SHP77 (cell line): ENCODE measurements around the gene PTPRN2.

ENCODE experiments used
- DNase-seq, 2 experiments: peaks; one replicate each; lab custom pipeline; 2025; lab: John Stamatoyannopoulos, UW

PTPRN2 gene

DNA sequence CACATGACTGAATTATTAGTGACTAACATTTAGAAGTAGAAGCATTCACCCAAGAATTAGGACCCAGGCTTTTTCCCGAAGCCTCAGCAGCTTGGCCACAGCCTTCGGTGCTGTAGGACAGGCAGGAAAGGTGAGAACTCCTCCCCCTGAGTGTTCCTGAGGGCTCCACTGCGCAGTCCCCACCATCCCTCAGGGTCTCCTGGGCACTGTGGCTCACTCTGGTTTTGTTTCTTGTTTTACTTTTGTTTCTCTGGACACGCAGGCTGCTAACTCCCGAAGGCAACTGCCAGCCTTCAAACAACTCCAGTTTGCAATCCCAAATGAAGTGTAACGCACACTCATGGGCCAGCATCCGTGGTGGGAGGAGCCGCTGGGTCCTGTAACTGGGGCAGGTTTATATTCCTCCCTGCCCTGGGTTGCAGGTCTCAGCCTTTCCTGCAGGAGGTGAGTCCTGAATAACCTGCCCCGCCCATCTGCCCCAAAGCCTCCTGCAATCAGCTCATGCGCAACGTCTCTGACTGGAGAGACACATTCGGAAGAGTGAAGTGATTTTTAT, 492.9 kb downstream of the PTPRN2 start:
- no peak for DNase-seq

DNA sequence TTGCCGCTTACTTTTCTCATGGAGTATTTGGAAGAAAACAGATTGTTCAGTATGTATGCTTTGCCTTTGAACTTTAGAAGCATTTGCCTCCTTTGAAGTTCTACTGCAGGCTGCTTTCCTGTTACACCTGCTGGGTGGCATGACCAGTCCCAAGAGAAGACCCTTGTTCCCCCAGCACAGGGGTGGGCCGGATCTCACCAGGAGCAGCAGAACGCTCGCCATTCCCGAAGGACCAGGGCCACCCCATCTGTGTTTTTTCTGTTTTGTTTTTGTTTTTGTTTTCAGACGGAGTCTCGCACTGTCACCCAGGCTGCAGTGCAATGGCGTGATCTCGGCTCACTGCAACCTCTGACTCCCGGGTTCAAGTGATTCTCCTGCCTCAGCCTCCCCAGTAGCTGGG, 493.6 kb downstream of the PTPRN2 start:
- DNase-seq: no peak

DNA sequence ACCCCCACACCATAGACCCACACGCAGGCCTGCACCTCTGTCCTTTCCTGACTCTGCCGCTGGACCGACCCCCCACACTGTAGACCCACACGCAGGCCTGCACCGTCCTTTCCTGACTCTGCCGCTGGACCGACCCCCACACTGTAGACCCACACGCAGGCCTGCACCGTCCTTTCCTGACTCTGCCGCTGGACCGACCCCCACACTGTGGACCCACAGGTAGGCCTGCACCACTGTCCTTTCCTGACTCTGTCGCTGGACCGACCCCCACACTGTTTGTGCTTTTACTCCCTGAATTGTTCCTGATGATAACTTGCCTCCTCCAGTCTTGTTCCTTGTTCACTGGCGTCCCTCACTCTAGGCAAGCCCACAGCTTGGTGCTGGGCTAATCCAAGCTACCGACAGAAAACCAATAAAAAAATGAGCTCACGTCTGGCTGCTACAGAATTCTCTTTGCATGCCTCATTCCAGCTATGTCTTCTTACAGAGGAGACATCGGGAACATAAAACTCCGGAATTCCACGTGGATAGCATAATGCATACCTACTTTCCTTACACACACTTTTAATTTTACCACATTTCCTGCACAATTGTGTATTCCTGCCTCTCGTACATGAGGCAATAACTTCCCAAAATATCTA, 494.3 kb downstream of the PTPRN2 start:
- no peak for DNase-seq

DNA sequence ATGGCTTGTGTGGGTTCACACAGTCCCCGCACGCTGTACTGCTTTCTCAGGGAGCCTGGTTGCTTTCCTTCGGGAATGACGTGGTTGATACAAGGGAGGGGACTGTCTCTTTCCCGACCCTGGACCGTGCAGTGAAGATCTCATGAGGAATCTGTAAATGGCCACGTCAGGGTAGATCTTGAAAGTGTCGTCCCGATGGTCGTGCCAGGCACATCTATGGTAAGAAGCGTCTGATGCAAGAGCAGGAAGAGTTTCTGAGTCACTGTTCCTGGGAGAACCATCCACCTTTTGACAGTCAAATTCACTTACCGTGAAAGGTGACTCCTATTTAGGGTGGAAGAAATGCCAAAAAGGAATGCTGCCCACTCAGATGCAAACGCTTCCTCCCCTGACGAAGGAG, 500.4 kb downstream of the PTPRN2 start:
- no peak for DNase-seq

DNA sequence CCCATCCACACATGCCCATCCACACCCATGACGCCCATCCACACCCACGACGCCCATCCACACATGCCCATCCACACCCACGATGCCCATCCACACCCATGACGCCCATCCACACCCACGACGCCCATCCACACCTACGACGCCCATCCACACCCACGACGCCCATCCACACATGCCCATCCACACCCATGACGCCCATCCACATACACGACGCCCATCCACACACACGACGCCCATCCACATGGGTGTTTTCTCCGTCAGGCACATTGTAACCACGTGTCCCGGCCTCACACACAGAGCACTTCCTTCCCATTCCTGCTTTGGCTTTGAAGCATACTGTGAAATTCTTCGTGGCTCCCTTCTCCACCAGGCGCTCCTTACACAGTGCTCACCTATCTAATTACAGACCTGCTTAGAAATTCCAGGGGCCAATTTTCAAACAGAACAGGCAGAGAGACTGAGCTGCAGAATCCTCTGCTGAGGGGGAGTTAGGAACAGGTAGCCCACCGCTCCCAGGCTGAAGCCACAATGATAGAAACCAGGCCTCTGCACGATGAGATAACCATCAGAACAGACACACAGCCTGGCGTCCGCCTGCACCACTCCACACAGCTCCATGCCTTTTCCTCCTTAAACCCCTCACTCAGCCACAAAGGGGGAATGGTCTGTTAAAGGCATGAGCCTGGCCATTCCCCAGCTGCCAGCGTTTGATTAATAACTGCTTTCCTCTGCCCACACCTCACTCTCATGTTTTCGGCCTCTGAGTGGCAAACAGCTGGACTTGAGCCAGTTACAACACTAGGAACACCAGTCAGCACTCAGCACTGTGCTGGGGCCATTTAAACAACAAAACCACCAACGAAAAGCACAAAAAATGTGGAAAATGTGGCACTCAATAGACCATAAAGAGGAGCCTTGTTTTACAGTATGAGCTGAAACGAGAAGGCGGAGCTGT, 501.6 kb downstream of the PTPRN2 start:
- DNase-seq: peak; percentile 15 to 49

DNA sequence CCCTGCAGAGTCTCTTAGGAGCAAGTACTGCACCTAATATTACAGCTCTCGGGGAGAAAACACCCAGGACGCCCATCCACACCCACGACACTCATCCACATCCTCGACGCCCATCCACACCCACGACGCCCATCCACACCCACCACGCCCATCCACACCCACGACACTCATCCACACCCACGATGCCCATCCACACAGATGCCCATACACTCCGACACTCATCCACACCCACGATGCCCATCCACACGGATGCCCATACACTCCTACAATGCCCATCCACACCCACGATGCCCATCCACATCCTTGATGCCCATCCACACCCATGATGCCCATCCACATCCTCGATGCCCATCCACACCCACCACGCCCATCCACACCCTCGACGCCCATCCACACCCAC, 503.1 kb downstream of the PTPRN2 start:
- DNase-seq: no peak

DNA sequence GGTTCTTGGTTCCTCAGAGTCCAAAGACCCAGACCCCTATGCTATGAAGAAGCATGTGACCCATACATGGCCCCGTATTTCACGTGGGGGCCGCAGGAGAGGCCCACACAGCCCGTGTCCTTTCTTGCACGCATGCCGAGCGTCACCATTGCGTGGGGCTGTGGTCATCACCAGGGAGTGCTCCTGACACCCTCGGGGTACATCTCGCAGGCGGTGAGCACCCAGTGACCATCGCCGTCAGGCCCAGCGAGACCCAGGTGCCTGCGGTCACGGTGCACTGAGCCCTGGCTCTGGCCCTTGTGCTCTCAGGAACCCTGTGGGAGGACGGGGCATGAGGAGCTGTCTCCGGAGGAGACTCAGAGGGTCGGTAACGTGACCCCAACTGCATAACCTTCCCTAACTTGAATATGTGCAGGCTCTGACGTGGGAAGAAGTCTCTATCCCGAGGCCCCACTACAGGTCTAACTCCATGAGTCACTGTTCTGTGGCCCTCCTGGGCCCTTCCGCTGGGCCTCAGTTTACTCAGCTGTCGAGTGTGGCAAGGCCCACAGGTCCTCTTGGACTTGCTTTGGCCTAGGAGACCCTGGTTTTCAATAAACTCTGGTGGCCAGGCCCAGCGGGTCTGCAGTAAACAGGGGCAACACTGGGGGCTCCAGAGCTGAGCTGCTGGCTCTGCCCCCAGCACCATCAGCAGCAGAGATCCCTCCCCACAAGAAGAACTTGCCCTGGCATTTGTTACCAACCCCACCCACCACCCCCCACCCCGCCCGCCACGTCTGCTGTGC, 503.9 kb downstream of the PTPRN2 start:
- DNase-seq: no peak

GRCh38 chr7:158082761-158083160, 504.9 kb downstream of the PTPRN2 start:
- no peak for DNase-seq

DNA sequence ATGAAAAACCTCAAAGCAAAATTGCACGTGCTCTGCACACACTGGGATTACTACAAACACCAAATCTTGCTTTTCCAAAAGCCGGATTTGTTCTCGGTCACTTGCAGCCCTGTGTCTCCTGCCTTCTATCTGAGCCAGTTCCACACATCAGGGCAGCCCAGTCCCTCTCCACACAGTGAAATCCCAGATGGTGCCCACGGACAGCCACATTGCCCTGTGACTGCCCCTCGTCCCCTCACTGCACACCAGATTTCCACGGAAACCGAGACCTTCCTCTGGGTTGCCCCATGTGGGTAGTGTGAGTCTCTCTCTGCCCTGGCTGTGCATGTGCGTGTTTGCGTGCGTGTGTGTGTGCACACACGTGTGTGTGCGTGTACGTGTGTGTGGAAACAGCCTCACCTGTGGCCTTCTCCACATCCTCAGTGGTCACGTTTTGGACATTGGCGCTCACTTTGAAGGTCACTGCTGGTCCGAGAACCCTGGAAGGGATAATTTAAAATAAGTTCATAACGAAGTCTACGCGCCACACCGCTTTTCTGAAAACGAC, 506.7 kb downstream of the PTPRN2 start:
- no peak for DNase-seq

- DNase-seq: peak; percentile 79 to 93
These were observed 509.4 kb downstream of the PTPRN2 start for GRCh38 chr7:158077934-158078910.

GRCh38 chr7:158077151-158077840, 510.3 kb downstream of the PTPRN2 start:
- DNase-seq: peak; percentile 2 to 23

DNA sequence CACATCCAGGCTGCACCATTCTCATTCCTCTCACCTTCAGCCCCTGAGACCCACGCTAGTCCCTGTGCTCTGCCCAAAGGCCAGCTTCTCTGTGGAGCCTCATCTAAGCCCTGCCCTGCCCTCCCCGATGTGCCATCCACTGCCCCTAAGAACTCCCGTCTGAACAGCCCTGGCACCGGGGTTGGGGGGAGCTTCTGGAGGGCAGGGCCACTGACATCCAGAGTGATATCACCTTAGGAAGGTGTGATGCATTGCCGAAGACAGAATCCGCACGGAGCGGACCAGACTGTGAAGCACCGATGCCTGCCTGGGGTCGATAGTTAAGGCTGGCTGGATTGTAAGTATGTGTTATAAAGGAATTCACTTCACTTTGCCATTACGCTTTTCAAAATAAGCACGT, 511.0 kb downstream of the PTPRN2 start:
- DNase-seq: no peak

DNA sequence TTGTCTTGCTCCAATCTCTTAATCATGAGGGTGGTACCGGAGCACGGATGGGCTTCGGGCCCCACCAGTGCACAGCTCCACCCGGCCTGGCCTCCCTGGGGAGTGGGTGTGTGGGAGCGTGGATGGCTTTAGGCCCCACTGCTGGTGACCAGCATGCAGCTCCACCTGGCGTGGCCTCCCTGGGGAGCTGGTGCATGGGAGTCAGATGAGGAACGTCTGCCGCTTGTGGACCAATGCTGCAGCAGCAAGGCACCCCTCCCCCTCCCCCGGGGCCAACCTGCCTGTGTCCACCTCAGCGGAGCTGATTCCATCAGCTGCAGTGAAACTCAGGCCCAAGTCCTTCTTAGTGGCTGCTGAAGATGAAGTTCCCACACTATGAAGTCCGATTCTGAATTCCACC, 511.4 kb downstream of the PTPRN2 start:
- no peak for DNase-seq

DNA sequence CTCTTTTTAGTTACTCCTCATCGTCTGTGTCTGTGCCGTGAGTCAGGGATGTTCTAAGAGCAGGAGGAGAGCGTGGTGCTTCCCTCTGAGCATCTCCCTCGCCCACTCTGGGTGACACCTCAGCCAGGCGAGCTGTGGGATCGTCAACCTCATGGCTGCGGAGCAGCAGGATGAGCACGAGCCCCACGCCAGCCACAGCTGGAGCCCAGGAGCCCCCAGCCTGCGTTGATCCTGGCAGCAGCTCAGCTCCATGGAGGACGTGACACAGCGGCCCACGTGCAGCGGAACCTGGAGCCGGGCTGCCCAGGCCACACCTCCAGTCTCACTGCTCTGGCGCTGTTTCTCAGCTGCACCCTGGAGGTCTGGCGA, 512.0 kb downstream of the PTPRN2 start:
- no peak for DNase-seq

DNA sequence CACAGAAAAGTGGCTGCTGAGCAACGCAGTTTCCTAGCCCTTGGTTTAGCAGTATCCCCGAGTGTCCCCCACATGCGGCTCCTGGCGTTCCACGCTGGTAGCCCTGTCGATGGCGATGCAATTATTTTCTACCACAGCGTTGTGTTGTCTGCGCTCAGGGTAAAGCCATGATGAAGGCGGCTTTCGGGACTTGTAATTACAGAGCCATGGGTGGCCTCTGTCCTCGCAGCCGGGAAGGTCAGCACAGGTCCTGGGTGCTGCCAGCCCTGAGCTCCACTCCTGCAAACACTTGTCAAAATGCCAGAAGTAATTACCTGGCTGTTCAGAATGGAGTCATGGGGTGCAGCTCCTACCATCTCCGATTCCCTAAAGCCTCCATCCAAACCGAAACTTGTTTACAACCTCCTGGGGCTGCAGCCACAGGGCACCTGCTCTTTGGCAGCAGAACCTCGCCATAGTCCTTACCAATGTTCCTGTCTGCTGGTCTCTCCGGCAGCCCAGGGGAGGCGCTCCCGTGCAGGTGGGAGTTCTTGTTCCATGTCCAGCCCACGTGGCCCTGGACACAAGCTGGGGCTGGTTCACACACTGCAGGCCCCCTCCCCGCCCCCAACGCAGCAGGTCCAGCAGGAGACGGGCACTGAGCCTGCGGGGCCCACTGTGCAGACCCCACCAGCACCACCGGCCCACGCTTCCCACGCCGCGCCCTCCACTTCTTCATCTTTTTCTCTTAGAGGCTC, 512.6 kb downstream of the PTPRN2 start:
- no peak for DNase-seq

DNA sequence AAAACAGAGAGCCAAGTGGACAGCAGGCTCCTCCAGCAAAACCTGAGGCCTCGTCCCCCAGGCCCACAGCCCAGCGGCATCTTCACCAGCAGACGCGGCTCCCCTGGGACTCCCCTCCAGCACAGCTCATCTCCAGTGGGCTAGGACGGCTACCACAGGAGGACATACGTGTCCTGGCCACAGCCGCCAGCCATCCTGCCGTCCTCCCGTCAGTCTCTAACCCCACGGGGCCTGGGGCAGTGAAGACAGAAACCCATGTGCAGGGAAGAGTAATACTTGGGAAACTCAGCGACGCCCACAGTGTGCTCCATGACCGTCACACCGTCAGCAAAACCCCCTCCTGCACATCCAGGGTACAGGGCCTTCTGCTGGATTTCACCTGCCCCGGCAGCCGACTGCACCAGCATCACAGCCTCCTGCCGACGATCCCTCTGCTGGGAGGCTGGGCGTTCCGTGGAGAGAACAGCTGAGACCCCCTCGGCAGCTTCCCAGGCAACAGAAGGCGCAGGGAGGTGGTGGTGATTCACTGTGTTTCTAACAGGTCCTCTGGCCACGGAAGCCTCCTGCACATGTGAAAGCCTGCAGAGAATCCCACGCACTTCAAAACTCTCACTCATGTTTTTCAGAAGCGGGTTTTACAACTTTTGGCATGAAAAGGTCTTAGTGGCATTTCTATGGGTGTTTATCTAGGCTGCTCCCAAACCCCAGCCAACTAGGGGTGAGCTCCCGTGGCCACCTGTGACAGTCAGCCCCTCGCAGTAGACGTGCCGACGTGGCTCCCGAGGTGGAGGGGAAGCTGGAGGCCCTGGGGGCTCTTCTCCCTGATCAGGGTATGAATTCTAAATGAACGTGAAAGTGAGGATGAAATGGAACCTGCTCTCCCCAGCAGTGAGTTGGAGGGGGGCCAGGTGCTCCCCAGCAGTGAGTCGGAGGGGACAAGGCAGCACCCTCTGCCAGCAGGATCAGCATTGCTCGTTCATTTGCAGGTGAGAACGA, 513.5 kb downstream of the PTPRN2 start:
- DNase-seq: no peak

DNA sequence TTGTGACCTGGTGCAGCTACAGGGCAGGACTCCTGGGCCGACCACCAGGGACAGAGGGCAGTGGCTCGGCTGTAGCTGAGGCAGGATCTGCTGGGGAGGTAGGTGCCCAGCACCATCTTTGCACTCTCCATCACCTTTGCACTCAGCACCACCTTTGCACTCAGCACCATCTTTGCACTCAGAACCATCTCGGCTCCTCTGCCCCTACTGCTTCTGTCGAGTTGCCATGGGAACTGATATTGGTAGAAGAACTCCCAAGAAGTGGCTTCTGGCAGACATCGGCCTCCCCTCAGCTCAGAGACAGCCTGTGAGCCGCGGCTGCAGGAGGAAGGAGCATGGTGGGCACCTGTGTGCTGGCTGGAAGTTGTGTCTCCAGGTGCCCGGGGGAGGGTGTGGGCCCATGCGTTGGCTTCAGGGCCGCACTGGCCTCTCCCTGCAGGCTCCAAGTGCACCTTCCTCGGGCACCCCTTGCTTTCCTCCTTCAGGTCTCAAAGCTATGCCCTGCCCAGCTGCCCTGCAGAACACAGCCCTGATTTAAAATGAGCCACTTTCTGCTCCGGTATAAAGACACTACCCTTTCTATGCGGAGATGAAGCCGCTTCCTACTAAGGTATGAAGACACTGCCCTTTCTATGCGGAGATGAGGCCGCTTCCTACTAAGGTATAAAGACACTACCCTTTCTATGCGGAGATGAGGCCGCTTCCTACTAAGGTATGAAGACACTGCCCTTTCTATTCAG, 514.5 kb downstream of the PTPRN2 start:
- DNase-seq: no peak
